ES-I3 (cell line): ENCODE measurements around the gene KRT4.

ENCODE experiments used
- H3K36me3 ChIP-seq: 2 replicates; pipeline ENCODE4 v1.6.1; 2013; ENCODE audit warnings: mild to moderate bottlenecking, low read length, control low read depth, moderate library complexity; ENCODE audit not compliant: insufficient read depth
- H3K4me1 ChIP-seq: 2 replicates; pipeline ENCODE4 v1.6.1; 2013; ENCODE audit warnings: mild to moderate bottlenecking, control low read depth, low read length; ENCODE audit not compliant: insufficient read depth
- H3K9ac ChIP-seq: 2 replicates; pipeline ENCODE4 v1.6.1; 2013; ENCODE audit warnings: low read depth, mild to moderate bottlenecking, low read length, moderate library complexity
- H3K9me3 ChIP-seq: 2 replicates; pipeline ENCODE4 v1.6.1; 2013; ENCODE audit warnings: mild to moderate bottlenecking, low read length, moderate library complexity; ENCODE audit not compliant: control insufficient read depth, insufficient read depth

The KRT4 gene

DNA sequence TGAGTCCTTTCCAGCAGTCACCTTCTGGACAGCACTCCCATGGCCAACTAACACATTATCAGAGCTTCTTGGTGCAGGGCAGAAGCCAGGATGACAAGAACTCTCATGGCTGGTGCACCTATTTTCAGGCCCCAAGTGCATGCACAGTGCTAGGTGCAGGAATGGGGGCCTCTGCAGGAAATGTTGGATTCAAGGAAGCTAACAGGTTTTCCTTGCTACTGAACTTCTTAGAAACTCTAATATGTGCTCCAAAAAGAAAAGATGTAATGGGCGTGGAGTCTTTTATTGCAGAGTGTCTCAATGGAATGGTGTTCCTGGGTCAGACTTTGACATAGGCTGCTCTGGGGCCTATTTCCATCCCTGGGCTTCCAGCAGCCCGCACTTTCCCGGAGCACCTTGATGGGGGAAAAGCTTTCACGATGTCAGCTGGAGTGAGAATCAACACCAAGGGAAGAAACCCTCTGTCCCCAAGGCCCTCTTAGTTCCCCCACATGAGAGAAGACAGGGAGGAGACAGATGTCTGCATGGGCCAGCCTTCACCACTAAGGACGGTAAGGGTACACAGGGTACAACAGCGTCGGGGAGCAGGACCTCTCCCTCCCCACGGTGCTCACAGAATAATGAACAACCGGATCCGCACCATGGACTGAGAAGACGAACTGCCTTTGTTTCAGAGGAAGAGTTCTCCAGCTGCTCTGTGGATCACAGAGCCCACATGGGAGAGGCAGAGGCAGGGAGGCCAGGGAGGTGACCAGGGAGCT lies 24.9 kb downstream of the KRT4 start:
- Histone ChIP-seq H3K36me3 (no peaks in the 10 kb centered on the region), H3K9me3 (no peaks in the 10 kb centered on the region), H3K9ac (no peak overlapping the region), H3K4me1 (no peaks in the 10 kb centered on the region)

GRCh38 chr12:52788192-52788875 lies 25.6 kb downstream of the KRT4 start:
- H3K9ac ChIP-seq, result no peak overlapping the region

DNA sequence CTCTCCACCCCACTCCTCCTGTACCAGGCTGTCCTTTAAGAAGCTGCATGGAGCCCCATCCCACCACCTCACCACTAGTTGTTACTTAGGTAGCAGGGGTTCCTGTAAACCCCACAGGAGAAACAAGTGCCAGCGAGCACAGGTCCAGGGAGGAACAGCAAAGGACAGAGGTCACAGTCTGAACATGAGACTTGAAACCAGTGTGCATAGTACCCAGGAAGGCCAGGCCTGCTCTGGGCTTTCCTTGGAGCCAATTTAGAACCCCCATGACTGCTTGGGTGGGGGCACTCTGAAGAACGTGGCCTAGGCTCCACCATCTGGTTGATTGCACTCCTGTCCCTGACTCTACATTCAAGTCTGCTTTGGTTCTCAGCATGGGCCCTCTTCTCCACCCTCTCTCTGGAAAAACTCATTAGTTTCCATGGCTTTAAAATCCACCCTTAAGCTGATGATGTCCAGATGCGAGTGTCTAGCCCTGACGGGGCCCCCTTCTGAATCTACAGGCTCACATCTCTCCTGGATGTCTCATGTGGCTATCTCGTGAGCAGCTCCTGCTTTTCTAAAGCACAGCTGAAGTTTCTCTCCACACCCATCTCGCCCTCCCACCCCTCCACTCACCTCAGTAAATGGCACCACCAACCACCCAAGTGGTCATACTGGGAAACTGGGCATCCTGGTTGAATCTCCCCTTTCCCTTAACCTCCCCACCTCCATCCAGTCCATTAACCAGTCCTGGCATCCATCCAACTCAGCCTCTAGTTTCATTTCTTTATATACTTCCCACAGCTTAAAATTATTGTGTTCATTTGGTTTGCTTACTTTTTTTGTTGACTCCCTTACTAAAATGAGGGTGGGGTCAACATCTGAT lies 26.4 kb downstream of the KRT4 start:
- Histone ChIP-seq H3K36me3 (no peaks in the 10 kb centered on the region), H3K4me1 (no peaks in the 10 kb centered on the region), H3K9me3 (no peaks in the 10 kb centered on the region), H3K9ac (no peak overlapping the region)

More at GRCh38 chr12:52788192-52788875, 25.6 kb downstream of the KRT4 start:
- no peaks in the 10 kb centered on the region for H3K36me3 ChIP-seq
- H3K4me1 ChIP-seq, result no peaks in the 10 kb centered on the region
- H3K9me3 ChIP-seq, result no peaks in the 10 kb centered on the region

DNA sequence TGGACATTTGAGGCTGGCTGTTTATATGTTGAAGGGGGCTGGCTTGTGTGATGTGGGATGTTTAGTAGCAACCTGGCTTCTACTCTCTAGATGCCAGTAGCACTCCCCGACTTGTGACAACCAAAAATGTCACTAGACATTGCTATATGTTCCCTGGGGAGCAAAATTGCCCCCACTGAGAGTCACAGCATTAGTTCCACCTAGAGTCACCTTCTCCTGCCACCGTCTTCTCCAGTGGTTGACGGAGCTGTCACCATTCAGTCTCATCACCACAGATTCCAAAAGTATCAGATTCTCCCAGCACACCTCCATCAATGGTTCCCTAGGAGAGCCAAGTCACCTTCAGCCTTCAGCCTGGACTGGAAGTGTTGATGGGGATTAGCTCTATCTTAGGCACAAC lies 29.0 kb downstream of the KRT4 start:
- Histone ChIP-seq H3K36me3 (no peaks in the 10 kb centered on the region), H3K9ac (no peak overlapping the region), H3K9me3 (no peaks in the 10 kb centered on the region), H3K4me1 (no peaks in the 10 kb centered on the region)

DNA sequence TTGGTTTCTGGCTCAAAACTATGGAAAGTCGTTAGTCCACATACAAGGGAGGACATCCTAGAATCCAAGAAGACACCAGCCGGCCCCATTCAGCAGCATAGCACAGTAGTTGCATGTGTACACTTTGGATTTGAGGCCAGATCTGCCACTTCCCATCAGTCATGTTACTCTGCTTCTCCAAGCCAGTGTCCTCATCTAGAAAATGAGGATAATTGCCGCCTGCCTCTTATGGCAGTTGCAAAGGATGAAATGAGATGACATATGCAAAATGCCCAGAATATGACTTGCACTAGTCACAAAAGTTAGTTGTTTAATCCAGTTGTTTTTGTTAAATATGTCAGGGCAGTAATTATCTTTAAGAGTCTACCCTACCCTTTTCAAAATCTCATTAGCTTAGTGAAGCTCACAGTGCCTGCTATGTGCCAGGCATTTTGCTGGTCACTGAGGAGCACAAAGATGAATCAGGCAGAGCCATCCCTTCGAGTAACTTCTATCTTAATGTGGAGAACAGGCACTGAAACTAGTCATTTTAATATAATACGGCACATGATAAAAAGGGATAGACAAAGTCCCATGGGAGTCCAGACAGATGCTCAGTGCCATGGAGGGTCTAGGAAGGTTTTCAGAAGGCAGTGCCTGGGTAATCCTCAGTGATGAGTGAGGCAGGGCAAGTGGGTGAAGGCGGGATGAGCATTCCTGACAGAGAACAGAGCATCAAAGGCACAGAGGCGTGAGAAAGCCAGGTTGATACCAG lies 30.2 kb downstream of the KRT4 start:
- Histone ChIP-seq H3K9ac (no peak overlapping the region), H3K4me1 (no peaks in the 10 kb centered on the region), H3K9me3 (no peaks in the 10 kb centered on the region), H3K36me3 (no peaks in the 10 kb centered on the region)

GRCh38 chr12:52782502-52782901 lies 31.4 kb downstream of the KRT4 start:
- Histone ChIP-seq H3K9ac (no peak overlapping the region), H3K36me3 (no peaks in the 10 kb centered on the region), H3K9me3 (no peaks in the 10 kb centered on the region), H3K4me1 (no peaks in the 10 kb centered on the region)

DNA sequence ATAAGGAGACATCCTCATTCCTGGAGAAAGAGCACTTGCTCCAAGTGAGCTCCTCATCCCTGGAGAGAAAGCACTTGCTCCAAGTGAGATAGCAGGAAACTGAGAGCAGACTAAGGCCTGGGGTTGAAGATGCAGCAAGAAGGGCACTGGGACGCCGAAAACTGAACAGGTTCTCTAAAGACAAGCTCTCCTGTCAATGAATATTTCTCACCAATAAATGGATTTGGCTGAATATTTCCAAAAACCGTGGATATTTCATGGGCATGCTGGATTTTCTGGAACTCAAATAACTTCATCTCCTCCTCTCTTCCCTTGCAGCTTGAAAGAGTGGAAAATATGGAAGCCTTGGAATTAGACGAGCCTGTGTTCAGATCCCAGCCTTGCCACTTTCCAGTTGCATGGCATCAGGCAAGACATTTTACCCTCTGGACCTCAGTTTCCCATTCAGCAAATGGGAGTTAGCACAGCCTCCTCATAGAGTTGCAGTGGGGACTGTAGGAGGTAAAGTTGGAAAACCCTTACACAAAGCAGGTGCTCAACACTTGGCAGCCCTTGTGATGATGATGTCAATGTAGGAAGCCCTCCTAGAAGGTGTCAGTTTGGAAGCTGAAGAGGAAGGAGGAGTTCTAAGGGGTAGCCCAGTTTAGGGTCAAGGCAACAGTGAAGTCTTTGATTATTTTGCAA lies 32.4 kb downstream of the KRT4 start:
- Histone ChIP-seq H3K4me1 (no peaks in the 10 kb centered on the region), H3K36me3 (no peaks in the 10 kb centered on the region), H3K9me3 (no peaks in the 10 kb centered on the region)

DNA sequence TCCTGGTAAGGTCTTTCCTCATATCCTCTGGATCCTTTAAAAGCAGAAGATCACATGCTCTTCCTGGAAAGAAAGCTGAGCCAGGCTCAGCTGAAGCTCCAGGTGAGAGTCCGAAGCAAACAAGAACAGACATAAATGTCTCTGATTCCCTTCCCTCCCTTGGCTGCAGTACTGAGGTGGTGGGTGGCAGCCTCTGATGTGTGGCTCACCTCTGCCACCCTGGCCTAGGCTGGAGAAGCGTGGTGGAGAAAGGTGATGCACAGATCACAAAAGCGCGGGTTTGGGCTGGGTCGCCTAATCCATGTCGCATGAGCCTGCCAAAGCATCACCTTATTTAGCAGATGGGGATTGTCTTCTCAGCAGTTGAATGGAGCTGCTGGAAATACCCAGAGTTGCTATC lies 34.0 kb downstream of the KRT4 start:
- no peaks in the 10 kb centered on the region for H3K4me1 ChIP-seq
- no peaks in the 10 kb centered on the region for H3K36me3 ChIP-seq
- H3K9ac ChIP-seq, result no peak overlapping the region
- H3K9me3 ChIP-seq, result no peaks in the 10 kb centered on the region

More for the DNA sequence above, 32.4 kb downstream of the KRT4 start:
- H3K9ac ChIP-seq, result no peak overlapping the region

DNA sequence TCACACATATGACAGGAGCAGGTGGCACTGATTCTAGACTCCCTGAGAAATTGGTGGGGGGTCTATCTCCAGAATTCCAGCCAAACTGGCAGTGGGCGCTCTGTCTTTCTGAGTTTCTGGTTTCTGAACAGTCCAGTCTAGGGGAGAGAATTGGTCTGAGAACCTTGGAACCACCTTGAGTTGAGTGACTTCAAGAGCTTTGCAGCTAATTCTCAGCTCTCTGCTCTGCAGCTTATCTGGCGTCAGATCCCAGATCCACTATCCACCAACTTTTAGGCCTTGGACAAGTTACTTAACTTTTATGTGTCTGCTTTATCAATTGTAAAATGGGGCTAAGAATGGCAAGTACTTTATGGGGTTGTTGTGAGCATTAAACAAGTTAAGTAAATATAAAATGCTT lies 35.1 kb downstream of the KRT4 start:
- Histone ChIP-seq H3K9me3 (no peaks in the 10 kb centered on the region), H3K9ac (no peak overlapping the region), H3K36me3 (no peaks in the 10 kb centered on the region), H3K4me1 (no peaks in the 10 kb centered on the region)

- no peak overlapping the region for H3K9ac ChIP-seq
- no peaks in the 10 kb centered on the region for H3K36me3 ChIP-seq
- no peaks in the 10 kb centered on the region for H3K4me1 ChIP-seq
- H3K9me3 ChIP-seq, result no peaks in the 10 kb centered on the region
Observed at GRCh38 chr12:52777566-52777965, 36.4 kb downstream of the KRT4 start.

DNA sequence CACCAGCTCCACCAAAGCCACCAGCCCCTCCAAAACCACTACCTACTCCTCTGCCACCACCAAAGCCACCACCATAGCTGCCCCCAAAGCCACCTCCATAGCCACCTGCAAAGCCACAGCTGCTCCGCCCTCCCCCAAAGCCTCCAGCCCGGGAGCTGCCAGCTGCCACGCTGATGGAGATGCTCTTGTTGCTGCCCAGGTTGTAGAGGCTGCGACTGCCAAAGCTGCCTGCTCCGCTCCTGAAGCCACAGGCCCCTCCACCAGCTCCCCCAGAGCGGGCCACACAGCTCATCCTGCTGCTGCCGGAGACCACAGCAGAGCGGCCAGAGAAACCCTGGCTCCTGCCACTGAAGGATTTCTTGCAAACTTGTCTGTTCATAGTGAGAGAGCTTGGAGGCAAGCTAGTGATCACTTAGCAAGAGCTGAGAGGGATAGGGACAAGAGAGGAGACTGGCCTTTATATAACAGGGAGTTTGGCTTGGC lies 37.0 kb downstream of the KRT4 start, which contains the start of gene KRT76:
TSS of gene KRT76 (minus strand) at position 433 of the 483 bp plus-strand sequence. CDS start at position 379, 54 bp downstream.
- Histone ChIP-seq H3K9ac (no peak within 1 kb of the TSS), H3K36me3 (no peaks in the 10 kb centered on the region), H3K4me1 (no peaks in the 10 kb centered on the region), H3K9me3 (no peaks in the 10 kb centered on the region)

DNA sequence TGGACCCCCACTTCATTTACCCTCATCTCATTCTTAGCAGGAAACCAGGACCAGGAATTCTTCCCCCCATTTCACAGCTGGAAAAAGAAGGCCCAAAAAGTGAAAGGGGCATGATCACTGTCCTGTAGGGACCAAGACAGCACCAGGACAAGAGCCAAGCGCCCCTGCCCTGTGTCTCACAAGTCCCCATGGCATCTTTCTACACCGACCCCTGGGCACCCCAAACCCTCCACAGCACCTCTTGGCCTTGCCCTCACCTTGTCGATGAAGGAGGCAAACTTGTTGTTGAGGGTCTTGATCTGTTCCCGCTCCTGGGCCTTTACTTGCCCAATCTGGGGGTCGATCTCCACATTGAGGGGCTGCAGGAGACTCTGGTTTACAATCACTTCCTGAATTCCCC lies 37.5 kb downstream of the KRT4 start:
- Histone ChIP-seq H3K9me3 (no peaks in the 10 kb centered on the region), H3K4me1 (no peaks in the 10 kb centered on the region), H3K9ac (no peak overlapping the region), H3K36me3 (no peaks in the 10 kb centered on the region)

- Histone ChIP-seq H3K9me3 (no peaks in the 10 kb centered on the region), H3K4me1 (no peaks in the 10 kb centered on the region), H3K36me3 (no peaks in the 10 kb centered on the region), H3K9ac (no peak overlapping the region)
Observed at GRCh38 chr12:52774629-52775250, 39.2 kb downstream of the KRT4 start.
